Measurements from ENCODE around the gene RBMS3.

Gene RBMS3

DNA sequence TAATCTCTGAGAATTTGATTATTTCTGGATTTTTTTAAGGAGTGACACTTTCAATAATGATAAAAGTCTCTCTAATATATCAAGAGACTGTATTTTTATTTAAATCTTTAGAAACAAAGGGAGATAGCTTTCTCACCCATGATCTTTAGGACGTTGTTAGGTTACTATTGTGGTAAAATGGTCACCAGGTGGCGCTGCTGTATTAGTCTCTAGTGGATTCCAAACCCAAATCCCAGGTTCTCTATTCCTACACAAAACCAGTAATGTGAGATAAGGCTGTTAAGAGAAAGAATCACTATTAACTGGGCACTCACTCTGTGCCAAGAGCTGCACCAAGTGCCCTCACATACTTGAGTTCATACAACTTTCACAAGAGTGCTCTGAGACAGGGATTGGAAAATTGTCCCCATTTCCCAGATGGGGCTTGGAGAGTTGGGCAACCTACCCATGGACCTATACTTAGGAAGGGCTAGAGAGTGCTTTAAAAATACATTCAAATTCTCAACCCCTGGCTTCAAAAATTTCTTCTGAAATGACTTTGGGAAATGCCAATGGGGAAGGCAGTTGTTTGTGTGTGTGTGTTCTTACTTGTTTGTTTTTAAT lies 732.2 kb downstream of the RBMS3 start:
- TF ChIP-seq, protein P1, sequence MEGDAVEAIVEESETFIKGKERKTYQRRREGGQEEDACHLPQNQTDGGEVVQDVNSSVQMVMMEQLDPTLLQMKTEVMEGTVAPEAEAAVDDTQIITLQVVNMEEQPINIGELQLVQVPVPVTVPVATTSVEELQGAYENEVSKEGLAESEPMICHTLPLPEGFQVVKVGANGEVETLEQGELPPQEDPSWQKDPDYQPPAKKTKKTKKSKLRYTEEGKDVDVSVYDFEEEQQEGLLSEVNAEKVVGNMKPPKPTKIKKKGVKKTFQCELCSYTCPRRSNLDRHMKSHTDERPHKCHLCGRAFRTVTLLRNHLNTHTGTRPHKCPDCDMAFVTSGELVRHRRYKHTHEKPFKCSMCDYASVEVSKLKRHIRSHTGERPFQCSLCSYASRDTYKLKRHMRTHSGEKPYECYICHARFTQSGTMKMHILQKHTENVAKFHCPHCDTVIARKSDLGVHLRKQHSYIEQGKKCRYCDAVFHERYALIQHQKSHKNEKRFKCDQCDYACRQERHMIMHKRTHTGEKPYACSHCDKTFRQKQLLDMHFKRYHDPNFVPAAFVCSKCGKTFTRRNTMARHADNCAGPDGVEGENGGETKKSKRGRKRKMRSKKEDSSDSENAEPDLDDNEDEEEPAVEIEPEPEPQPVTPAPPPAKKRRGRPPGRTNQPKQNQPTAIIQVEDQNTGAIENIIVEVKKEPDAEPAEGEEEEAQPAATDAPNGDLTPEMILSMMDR (IDR thresholded peaks at IDR 0.05; ENCODE audit: extremely low read depth, insufficient read depth, missing control alignments) = peak; percentile 64
- DNase-seq (ENCODE audit: low spot score) = peak; percentile 27
- in situ Hi-C loops (cut with MboI; ENCODE audit: low pct_unique_long_range_greater_than_20kb, low sequenced_read_pairs, unreplicated experiment) = no loop called here

DNA sequence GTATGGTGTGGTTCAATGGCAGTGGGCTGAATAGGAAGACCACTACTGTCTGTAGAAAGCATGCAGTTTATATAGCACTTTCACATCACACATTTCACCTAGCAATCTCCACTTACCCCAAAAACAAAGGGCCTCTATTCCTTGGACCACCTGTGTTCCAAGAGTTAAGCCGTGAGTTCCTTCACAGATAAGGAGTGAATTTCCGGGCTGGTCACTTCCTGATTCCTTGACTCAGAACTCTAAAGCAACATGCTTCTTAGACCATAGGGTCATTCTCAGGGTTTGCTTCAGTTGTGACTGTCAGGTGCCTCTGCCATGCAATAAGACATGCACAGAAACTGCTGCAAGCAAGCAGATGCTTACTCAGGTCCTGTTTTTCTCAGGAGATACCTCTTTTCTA lies 737.0 kb downstream of the RBMS3 start:
- TF ChIP-seq, protein P1 (IDR thresholded peaks at IDR 0.05; ENCODE audit: extremely low read depth, insufficient read depth, missing control alignments) = no peak
- DNase-seq (ENCODE audit: low spot score) = no peak
- in situ Hi-C loops (cut with MboI; ENCODE audit: low pct_unique_long_range_greater_than_20kb, low sequenced_read_pairs, unreplicated experiment) = no loop called here

DNA sequence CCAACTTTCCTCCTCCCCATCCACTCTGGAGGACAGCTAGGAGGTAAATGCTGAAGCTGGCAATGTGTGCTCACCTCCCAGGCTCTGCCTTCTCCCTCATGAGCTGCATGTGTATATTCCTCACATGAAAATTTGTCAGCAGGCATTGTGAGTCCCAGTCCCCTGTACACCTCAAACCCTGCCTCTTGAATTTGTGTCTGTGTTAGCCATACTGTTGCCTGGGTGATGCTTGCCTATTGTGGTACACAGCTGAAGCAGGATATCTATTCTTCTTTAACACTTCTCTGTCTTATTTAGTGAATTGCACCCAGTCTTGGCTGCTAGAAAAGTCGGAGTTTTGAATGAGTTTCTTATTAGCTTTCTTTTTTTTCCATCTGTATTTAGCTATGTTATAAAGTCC lies 739.5 kb downstream of the RBMS3 start:
- in situ Hi-C loops (cut with MboI; ENCODE audit: low pct_unique_long_range_greater_than_20kb, low sequenced_read_pairs, unreplicated experiment) = no loop called here
- no peak for DNase-seq (ENCODE audit: low spot score)

DNA sequence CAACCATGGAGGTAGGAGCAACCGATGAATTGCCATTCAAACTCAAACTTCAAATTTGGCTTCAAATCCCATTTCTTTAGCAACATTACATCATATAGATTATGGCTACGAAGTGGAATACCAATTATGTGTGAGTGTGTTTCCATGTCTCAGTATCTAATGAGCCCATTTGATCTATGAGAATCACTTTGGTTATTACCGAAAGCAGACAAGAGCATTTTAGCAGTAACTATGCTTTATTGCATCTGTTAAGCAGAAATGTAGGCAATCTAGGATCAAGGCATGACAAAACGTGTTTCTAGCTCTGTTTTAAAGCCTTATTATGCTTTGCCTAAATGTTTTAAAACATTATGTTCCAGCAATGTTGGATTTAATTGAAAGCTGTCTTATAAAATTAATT lies 743.6 kb downstream of the RBMS3 start:
- TF ChIP-seq, protein P1 (IDR thresholded peaks at IDR 0.05; ENCODE audit: extremely low read depth, insufficient read depth, missing control alignments) = no peak
- no peak for DNase-seq (ENCODE audit: low spot score)
- in situ Hi-C loops (cut with MboI; ENCODE audit: low pct_unique_long_range_greater_than_20kb, low sequenced_read_pairs, unreplicated experiment) = no loop called here

More for the DNA sequence above, 739.5 kb downstream of the RBMS3 start:
- TF ChIP-seq, protein P1 (IDR thresholded peaks at IDR 0.05; ENCODE audit: extremely low read depth, insufficient read depth, missing control alignments) = no peak

DNA sequence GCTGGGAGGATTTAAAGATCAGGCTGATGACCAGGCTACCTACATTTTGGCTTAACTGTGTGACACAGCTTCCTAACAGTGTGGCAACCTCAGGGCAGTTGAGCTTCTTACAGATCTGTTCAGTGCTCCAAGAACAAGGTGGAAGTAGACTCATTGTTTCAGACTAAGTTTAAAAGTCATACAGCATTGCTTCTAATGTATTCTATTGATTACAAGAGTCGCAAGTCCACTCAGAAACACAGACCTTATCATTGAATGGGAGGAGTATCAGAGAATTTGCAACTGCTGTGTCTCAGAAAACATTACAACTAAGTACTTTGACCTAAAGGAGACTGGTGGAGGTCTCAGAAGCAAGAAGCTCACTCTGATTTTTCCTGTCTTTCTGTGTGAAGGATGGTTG lies 746.0 kb downstream of the RBMS3 start:
- in situ Hi-C loops (cut with MboI; ENCODE audit: low pct_unique_long_range_greater_than_20kb, low sequenced_read_pairs, unreplicated experiment) = loop anchor here (25.0 kb wide), 1 partner anchor 660 kb away; no protein-coding TSS in a partner anchor

DNA sequence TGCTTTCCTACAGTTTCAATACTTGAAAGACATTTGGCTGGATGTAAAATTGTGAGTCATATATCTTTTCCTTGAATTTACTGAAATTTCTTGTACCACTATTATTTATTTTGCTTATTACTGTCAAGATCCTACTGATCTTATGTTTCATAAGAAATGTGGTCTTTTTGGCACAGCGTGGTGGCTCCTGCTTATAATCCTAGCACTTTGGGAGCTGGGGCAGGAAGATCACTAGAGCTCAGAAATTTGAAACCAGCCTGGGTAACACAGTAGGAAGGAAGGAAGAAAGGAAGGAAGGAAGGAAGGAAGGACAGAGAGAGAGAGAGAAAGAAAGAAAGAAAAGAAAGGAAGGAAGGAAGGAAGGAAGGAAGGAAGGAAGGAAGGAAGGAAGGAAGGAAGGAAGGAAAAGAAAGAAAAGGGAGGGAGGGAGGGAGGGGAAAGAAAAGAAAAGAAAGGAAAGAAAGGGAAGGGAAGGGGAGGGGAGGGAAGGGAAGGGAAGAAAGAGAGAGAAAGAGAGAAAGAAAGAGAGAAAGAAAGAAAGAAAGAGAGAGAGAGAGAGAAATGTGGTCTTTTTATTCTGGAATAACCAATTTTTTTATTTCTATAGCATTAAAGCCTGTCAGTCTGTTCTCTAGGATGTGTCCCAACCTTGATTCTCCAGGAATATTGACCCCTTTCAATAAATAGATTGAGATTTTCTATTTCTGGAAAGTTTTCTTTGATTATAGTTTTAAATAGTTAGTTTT lies 753.5 kb downstream of the RBMS3 start:
- in situ Hi-C loops (cut with MboI; ENCODE audit: low pct_unique_long_range_greater_than_20kb, low sequenced_read_pairs, unreplicated experiment) = loop anchor here (25.0 kb wide), 1 partner anchor 653 kb away; no protein-coding TSS in a partner anchor
- TF ChIP-seq, protein P1 (IDR thresholded peaks at IDR 0.05; ENCODE audit: extremely low read depth, insufficient read depth, missing control alignments) = no peak
- no peak for DNase-seq (ENCODE audit: low spot score)

More for the DNA sequence above, 746.0 kb downstream of the RBMS3 start:
- no peak for DNase-seq (ENCODE audit: low spot score)
- TF ChIP-seq, protein P1 (IDR thresholded peaks at IDR 0.05; ENCODE audit: extremely low read depth, insufficient read depth, missing control alignments) = no peak
